ENCODE results near the gene MLKL. TPM values are rescaled to one million over a fixed set of nuclear protein-coding genes. Genes with fewer than 3 reads are reported as not detected.

MLKL gene
- 23.5 and 45.2 TPM in 2 replicates for total RNA-seq

DNA sequence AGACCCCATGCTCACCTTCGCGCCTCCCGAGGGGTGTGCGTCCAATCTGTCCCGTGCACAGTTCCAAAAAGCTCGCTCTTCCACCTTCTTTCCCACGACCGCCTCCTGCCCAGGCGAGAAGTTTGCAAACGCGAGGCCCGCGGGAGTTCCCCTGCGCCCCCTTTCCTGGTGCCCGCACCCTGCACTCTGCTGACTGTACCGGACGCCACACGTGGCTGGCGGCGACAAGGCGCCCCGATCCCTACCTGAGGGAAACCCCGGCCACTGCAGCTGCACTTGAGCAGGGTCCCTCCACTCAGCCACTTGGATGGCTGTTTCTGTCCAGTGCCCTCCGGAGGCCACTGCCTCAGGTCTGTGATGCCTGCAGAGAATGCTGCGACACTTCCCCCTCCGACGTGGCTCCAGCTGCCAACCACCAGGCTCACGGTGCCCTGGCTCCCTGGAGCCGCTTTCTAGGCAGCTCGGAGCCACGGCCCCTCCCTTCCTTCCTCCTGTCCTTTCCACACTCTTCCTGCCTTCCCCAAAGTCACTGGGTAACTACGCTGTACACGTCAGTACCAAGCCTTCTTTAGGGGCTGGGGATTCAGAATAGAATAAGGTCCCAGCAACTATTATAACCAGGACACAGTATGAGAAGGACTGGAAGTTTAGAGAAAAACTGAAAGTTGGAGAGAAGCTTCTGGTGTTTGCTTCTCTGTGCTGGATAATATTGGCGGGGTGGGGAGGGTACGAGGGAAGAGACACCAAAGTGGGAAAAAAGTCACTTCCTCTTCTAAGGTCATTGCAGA lies at the start of gene MLKL:
TSS of gene MLKL (minus strand) at position 425 of the 788 bp plus-strand sequence. CDS start 5,105 bp downstream, outside the sequence.
- DNase-seq (ENCODE audit: low read depth, low spot score) = peak; percentile 15

DNA sequence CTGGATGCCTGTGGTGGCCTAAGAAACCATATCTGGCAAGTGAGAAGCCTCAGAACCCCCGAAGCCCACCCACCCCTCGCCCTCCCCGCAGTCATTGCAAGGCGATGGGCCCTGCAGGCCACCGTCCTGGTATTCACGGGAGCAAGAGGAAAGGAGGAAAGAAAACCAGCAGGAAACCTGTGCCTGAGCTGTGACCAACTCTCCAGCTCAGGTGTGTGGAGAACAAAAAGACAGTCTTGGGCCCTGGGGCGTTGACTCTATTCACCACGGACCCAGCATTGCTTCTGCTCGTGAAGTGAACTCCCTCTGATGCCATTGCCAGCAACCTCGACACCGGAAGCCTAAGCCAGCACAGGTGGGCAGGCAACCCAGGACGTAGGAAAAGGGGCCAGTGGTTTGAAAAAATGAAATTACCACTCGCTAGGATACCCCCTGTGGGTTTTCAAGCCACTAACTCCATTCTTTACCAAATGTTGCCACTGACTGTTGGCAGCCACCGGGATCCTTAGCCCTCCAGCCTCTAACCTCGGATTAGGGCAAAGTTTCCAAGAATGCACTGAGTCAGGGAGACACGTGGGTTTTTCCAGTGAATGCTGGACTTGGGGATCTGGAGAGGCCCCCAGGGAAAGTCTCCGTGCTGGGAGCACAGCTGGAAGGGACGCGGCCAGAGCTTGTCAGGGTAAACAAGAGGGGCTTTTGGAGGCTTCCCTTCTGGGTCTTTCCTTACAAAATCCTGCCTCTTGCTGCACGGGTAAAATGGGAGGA lies 48.8 kb upstream of the MLKL start:
- no peak for DNase-seq (ENCODE audit: low read depth, low spot score)

DNA sequence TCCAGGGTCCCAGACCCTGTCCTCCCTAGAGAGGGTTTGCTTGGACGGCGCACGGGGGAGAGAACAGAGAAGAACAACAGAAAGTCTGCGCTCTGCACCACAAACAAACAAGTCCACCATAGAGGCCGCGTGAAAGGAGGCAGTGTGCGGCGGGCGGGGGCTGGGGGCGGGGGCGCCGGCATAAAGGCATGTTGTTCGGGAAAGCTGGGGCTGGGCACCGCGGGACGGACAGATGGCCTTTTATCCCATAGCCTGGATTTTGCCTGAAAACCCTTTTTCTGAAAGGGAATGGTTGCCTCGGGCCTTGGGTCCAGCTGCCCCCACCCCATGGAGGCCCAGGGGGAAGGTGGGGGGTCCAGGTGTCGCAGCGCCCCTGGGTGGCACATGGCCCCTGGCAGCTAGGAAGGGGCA lies 48.0 kb upstream of the MLKL start:
- no peak for DNase-seq (ENCODE audit: low read depth, low spot score)

DNA sequence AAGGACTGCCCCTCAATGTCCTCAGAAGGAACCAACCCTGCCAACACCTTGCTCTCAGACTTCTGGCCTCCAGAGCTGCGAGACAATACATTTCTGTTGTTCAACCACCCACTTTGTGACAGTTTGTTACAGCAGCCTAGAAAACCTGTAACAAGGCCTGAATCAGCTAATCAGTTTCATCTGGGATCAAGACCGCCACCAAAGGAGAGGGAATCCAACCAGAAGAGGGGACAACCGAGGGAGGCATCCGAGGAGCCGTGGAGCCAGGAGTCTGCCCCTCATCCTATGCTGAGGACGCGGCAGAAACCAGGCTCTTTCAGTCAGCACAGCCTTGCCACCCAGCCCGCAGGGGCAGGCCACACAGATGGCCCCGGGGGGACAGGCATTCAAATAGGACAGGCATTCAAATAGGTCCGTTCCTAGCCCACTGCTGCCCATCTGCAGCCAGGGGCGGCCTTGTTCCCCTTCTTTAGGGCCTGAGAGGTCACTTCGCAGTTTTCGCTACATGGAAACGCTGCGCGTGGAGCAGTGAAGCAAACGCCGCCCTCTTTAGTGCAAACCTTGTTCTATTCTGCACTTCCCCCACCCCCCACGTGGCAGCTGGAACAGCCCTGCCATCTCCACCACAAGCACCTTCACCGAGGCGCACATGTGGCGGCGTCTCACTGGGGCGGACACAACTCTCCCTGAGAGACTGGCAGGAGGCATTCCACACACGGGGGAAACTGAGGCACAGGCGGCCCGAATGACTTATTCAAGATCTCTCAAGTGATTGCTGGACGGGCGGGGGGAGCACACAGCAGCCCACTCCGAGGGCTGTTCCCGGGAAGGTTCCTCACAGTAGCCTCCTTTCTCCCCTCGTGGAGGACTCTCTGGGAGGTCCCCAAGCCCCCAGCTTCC lies 47.3 kb upstream of the MLKL start:
- DNase-seq (ENCODE audit: low read depth, low spot score) = no peak

DNA sequence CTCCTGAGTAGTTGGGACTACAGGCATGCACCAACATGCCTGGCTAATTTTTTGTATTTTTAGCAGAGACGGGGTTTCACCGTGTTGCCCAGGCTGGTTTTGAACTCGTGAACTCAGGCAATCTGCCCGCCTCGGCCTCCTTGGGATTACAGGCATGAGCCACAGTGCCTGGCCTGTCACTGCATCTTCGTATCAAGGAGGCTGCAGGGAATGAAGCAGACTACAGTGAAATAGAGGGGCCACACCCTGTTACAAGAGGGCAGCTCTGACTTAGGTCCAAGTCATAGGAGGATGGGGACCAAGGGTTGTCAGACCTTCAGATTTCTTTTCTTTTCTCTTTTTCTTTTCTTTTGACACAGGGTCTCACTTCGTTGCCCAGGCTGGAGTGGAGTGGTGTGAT lies 45.3 kb upstream of the MLKL start:
- DNase-seq (ENCODE audit: low read depth, low spot score) = no peak

DNA sequence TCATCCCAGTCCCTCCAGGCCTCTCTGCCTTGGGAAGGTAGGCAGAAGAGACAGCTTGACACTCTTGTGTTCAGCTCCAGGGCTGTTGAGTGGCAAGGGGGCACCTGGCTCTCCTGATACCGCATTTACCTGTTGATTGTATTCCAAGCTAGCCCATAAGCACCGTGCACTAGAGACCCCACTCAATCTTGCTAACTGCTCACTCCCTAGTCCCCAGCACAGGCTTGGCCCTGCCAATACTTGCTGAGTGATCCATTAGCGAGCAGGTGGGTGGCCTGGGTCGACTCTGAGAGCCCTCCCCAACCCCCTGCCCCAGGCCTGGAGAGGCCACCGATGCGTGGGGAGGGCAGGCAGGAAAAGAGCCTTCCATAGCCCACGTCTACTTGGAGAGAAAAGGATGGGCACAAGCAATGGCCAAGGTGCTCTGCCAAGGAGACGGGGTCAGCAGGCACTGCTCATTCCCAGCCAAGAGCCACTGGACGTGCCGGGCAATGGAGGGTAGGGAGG lies 44.5 kb upstream of the MLKL start:
- DNase-seq (ENCODE audit: low read depth, low spot score) = no peak

DNA sequence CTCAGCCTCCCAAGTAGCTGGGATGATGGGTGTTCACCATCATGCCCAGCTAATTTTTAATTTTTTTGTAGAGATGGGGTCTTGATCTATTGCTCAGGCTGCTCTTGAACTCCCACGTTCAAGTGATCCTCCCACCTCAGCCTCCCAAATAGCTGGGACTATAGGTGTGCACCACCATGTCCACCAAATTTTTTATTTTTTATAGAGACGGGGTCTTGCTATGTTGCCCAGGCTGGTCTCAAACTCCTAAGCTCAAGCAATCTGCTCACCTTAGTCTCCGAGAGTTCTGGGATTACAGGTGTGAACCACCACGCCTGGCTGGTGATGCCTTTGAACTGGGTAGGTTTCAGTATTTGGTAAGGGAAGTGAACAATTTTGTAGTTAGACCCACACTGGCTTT lies 43.9 kb upstream of the MLKL start:
- no peak for DNase-seq (ENCODE audit: low read depth, low spot score)

DNA sequence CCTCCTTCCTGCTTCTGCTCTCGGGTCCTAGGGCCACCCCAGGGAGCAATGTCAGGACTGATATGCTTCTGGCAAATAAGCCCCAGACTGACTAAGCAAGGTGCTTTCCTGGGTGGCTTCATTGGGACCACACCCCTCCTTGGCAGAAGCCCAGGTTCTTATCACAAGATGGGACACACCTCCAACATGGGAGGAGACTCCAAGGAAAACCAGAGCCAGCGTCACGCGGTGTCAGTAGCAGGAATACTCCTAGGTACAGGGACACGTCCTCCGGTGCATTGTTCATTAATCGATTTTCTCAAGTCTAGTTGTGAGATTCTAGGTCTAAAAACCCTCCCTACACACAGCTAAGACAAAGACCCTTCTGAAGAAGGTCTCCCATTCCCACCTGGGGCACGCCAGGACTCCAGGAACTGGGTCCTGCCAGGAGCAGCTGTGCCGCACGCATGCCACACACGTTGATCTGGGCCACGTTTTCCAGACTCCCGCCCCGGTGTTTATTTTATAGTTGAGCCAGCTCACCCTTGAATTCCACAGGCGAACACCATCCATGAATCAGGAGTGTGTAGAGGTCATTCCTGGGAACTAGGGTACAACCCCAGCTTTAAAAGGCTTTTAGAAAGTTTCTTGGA lies 43.1 kb upstream of the MLKL start:
- DNase-seq (ENCODE audit: low read depth, low spot score) = no peak

DNA sequence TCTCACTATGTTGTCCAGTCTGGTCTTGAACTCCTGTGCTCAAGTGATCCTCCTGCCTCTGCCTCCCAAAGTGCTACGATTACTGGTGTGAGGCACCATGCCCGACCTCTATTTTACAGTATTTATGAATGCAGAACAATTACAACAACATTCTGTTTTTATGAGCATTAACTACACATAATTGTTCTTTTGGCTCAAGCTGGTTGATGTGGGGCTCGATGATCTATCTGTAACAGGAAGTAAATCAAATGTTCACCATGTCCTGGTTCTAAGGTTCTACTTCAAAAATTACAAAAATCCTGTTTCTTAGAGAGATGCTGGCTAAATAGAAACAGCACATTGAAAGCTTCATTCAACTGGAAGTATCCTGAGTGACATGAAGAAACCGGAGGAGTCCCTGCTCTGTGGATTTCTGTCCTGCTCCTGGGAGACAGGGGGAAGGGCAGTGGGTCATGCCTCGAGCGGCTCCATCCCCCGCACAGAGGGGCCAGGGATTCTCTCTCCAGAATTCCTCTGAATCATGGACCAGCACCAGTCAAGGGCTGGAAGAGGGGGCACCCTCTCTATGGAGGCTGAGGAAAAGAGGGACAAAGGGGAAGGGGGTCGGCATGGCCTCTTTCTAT lies 42.5 kb upstream of the MLKL start:
- no peak for DNase-seq (ENCODE audit: low read depth, low spot score)

DNA sequence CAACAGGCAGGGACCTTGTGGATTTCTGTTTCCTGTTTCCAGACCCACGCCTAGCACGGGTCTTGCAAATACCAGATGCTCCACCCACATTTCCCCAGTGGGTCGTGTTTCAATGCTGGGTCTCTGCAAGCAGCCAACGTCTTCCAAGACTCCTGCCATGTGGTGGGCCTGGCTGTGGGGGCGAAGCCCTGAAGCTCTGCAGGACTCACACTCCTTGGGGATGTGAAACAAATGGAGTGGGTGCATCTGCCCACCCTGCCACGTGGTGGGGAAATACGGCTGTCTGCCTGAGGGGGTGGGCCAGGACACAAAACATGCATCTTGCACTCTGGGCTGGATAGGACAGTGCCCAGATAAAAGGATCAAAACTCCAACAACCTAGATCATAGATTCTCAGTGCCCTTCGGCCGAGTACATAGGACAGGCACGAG lies 41.4 kb upstream of the MLKL start:
- DNase-seq (ENCODE audit: low read depth, low spot score) = no peak

DNA sequence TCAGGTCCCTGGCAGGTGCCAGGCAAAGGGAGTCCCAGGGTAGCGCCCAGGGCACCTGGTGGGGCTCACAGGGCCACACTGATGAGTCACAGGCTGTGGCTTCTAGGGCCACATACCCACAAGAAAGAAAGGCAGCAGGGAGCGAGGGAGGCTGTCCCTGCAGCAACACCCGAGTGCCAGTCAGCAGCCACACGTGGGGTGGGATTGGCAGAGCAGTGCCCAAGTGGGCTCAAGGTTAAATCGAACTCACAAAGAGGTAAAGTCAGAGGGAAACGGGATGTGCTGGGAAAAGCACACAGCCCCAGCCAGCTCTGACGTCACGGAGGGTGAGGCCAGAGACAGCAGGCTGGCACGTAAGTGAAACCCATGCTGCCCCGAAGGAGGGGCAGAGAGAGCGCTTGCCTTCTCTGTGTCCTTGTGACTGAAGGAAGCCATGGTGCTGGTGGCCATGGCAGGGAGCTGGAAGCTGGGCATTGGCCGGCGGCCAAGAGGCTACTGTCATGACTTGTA lies 40.2 kb upstream of the MLKL start:
- no peak for DNase-seq (ENCODE audit: low read depth, low spot score)

DNA sequence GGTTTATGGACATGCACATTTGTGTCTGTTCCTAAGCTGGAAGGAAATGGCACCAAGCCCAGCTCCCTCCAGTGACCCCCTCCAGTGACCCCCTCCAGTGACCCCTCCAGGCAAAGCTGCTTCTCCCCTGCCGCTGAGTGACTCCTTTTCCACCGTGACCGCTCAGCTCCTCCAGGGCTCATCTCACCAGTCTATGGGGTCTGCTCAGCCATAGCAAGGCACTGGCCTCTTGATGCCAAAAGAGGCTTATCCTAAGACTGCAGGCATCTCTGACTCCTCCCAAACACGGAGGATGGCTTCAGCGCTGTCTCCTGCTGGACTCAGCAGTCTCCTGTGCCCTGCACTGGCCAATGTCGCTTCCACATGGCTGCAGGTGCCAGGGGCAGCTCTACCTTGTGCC lies 38.6 kb upstream of the MLKL start:
- DNase-seq (ENCODE audit: low read depth, low spot score) = no peak

DNA sequence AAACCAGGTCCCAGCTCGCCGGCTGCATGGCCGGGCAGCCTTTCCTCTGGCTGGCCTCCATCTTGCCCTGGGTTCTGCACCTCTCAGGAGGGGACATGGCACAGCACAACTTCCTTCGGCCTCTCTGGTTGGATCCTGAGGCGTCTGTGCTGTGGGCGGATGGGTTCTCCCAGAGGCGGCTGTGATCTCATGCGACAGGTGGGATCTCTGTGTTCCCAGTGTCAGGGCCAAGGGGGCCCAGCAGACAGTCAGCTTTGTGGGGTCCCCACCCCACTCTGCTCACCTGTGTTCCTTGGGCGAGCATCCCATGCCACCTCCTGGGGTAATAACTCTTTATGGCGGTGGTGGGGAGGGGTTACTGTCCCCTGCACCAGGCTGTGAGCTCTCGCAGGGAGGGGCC lies 38.2 kb upstream of the MLKL start:
- DNase-seq (ENCODE audit: low read depth, low spot score) = no peak

DNA sequence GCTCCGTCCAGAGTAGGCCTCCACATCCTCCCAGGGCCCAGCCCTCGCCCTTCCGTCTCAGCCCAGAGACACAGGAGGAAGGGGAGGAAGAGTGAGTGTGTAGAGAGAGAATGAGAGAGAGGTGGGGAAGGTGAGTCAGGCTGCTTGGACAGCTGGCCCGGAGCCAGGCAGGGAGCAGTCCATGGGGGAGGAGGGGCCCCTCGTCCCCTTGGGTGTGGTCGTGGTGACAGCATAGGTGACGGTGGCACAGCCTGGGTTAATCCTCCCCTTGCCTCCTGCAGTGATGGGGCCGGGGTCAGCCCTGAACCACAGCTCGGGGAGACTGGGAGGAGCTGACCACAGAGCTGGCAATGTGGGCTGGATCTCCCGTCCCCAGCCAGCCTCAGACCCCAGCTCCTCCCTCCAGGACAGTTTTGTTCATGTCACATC lies 37.5 kb upstream of the MLKL start:
- DNase-seq (ENCODE audit: low read depth, low spot score) = no peak

DNA sequence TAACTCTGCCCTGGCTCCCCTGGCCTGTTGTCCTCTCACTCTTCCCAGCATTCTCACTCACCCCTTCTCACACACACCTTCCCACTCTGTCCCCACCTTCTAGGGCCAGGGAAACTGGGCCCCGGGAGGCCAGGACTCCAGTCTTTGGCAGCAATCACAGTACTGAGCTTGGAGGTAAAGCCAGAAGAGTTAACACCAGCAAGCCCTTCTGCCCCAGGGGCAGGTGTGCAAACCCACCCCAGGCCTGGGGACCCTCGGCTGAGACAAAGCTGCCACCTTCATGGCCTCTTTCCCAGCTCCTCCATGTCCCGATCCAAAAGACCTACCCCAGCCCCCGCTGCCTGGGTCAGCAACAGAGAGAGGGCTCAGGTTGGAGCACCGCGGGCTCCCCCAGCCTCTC lies 36.9 kb upstream of the MLKL start:
- DNase-seq (ENCODE audit: low read depth, low spot score) = no peak

DNA sequence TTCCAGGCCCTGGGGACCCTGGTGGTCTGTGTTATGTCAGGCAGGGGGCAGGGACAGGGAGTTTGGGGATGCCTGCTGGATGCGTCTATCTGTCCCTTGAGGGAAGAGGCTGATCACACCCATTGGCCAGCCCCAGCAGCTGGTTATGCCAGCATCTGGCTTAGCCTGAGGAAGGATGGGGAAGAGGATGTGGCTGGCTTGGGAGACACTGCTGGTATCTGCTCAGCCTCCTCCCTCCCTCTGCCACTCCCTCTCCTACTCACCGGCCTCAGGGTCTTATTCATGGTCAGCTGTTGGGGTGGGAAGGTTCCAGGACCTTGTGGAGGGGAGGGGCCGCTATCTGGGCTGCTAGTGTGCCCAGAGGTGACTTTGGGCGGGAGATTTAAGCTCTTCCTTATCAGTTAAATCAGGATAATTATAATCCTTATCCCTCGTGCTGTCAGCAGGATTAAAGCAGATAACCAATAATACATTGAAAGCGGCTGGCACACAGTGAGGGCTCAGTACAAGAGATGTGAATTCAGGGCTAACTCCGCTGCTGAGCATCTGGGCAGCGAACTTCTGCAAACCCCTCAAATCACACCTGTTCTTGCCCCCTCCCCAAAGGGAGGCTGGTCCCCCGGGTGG lies 36.0 kb upstream of the MLKL start:
- no peak for DNase-seq (ENCODE audit: low read depth, low spot score)

DNA sequence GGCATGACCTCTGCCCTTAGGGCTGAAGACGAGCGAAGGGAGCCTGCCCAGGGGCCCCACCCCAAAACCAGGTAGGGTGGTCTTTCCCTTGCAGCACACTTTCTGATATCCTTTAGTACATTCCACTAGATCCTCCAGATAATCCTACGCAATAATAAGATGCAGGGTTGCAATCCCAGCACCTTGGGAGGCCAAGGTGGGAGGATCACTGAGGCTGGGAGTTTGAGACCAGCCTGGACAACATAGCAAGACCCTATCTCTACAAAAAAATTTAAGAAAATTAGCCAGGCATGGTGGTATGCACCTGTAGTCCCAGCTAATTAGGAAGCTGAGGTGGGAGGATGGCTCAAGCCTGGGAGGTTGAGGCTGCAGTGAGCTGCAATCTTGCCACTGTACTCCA lies 34.9 kb upstream of the MLKL start:
- no peak for DNase-seq (ENCODE audit: low read depth, low spot score)

DNA sequence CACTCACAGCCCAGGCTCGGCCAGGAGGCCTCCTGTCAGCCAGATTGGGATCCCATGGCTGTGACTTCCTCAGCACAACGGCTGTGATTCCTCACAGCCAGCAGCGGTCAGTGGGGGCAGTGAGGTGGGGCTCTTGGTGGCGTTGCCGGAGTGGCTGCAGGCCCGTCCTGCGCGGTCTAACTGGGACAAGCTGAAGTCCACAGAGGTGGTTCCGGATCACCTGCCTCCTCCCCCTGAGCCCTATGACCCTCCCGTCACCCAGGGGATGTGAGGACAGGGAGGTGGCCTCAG lies 34.4 kb upstream of the MLKL start:
- no peak for DNase-seq (ENCODE audit: low read depth, low spot score)

DNA sequence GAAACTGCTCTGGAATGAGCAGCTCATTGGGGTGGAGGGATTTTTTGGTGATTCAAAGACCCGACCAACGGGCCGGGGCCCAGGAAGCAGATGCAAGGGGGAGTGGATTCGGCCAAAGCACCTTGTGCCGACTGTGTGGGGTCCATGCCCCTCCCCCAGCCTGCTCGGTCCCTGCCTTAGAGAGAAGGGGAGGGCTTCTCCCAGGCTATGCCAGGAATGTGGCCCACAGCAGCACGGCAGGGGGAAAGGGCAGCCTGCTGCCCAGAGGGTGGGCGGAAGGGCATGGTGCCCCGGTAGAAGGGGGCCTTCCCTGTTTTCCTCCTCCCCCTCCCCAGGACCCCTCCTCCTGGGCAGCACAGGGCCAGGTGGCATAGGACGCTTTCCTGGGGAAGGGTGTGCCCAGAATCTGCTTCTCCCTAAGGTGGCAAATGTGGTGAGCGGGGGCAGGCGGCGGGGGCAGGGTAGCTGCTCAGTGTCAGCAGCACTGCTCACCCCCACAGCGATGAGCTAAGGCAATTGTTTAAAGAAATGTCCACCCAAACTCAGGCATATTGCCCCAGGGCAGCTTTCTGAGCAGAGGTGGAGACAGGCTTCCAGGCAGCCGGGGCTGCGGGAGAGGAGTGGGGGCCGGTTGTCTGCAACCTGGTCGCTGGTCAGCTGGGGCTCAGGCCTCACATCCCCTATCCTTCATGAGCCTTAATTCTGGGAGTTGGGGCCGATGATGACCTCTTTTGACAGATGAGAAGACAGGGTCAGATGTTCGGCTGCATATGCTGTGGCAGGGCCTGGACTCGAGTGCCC lies 33.9 kb upstream of the MLKL start:
- DNase-seq (ENCODE audit: low read depth, low spot score) = no peak
